Middle frontal gyrus (tissue), 1 donor: Measurements from ENCODE around the gene ATG4B.
"Not testable (repeated sequence)": the region's sequence is repeated elsewhere in the genome, so short reads cannot be mapped to it uniquely, and the experiment has no call there.

Experiments used
- DNase-seq: peaks from one replicate; pipeline ENCODE4 v3.0.0-alpha.2; 2015; ENCODE audit warnings: low spot score; ENCODE audit errors: extremely low spot score

The ATG4B gene

GRCh38 chr2:241637018-241637794 is at the start of gene ATG4B, which contains the start of gene THAP4:
ATG4B (plus strand) TSS chr2:241637693; CDS start chr2:241637715, 22 bp downstream.
THAP4 (minus strand) TSS chr2:241637158; CDS start chr2:241637017, 141 bp downstream.
- peak; percentile 77 for DNase-seq

GRCh38 chr2:241589863-241590262 is 47.6 kb upstream of the ATG4B start:
- DNase-seq: not testable (repeated sequence)

GRCh38 chr2:241590496-241591455 is 46.7 kb upstream of the ATG4B start:
- not testable (repeated sequence) for DNase-seq

DNA sequence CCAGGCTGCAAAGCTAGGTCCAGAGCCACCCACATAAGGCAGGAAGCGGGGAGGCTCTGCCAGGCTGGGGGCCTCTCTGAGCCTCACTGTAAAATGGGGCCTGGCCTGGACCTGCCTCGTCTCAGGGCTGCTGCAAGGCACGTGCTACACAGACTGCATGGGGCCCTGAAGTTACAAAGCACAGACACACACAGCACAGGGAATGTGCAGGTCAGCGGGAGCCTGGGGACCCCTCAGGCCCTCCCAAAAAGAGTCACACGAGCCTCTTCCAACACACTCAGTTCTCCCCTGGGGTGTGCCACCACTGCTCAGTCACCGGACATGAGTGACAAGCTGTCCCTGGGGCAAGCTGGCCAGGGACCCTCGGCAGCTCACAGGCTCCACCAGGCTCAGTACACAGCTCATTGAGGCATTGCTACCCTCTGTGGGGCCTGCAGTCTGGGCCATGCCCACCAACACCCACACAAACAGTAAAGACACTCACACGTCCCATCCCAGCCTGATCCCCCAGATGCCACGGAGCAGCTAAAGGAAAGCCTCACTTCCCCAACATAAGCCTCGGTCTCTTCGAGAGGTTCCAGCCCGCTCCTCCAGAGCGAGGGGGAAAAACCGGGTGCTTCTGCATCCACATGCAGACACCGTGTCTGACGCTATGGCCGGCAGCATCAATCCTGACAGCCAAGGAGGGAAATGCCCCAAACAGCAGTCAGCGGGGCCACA is 45.2 kb upstream of the ATG4B start:
- DNase-seq: no peak

- no peak for DNase-seq
Measured at GRCh38 chr2:241593271-241593670, 44.2 kb upstream of the ATG4B start.

DNA sequence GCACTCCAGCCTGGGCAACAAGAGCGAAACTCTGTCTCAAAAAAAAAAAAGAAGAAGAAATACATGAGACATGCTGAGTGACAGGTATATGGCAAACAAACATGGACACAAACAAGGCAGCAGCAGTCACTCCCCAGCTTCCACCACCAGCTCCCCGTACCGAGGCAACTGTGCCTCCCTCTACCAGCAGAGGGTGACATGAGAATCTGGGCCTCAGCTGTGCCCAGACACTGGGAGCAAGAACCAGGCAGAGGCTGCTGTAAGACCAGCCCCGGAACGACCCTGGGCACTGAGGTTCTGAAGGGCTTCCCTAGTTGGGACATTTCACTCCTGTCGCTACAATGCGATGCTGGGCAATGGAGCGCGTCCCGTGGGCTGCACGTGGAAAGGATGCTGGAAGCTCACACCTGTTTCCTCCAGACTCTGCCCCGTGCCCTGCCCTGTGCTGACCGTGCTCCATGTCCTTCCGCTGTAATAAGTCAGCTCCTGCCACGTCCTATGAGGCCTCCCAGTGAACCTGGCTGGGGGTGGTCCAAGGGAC is 41.8 kb upstream of the ATG4B start:
- no peak for DNase-seq

GRCh38 chr2:241597561-241597960 is 39.9 kb upstream of the ATG4B start:
- DNase-seq: no peak

DNA sequence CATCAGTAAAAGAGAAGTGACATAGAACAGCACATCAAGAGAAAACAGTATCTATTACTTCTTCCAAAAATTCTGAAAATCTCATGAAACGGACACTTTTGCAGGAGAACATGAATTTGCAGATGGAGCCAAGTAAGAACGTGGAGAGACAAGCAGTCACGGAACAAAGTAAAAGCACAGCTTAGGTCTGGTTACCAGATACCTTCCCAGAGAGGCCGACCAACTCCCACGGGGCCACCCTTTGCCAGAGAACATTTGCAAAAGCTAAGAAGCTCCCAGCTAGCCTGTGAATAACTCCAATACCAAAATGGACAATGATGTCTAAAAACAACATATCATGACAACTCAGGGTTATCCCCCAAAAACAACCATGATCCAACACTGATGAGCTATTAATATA is 39.4 kb upstream of the ATG4B start:
- DNase-seq: no peak

DNA sequence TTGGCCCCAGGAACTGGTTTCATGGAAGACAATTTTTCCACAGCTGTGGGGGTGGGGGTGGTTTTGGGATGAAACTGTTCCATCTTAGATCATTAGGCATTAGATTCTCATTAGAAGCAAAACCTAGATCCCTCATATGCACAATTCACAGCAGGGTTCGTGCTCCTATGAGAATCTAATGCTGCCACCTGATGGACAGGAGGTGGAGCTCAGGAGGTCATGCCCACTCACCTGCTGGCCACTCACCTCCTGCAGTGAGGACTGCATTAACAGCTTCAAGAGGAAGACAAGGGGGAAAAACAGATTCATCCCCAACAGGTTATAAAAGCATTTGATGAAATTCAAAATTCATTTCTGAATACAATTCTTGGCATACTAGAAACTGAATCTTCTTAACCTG is 39.0 kb upstream of the ATG4B start:
- no peak for DNase-seq

GRCh38 chr2:241599615-241600014 is 37.9 kb upstream of the ATG4B start:
- no peak for DNase-seq

DNA sequence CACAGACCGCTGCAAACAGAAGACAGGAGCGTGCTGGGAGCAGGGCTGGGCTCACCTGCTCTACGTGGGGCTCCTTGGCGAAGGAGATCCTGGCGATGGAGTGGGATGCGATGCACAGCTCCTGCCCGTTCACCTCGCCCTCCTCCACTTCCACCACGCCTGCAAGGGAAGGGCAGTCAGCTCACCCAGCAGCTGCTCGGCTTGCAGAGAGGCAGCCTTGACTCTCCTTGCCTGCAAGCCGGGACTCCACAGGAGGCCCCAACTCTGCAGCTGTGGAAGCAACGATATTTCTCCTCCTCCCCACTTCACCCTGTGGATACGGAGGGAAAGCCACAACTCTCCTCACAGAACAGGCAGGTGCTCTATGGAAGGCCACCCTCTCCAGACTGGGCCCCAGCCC is 35.7 kb upstream of the ATG4B start:
- no peak for DNase-seq

GRCh38 chr2:241602720-241603119 is 34.8 kb upstream of the ATG4B start:
- no peak for DNase-seq

DNA sequence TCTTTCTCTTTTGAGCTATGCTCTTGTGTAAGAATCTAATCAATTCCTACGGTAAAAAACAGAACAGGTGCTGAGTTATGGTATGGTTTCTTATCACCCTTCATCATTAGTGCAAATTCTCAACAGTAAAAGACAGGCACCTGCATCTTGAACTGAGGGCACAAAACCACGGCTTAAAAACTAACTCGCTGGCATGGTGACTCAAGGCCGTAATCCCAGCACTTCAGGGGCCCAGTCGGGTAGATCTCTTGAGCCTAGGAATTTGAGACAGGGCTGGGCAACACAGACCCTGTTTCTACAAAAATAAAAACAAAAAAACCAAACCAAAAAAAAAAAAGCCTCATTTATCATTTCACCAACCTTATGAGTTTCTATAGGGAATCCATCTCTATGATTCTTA is 33.8 kb upstream of the ATG4B start:
- no peak for DNase-seq

GRCh38 chr2:241606186-241606585 is 31.3 kb upstream of the ATG4B start:
- no peak for DNase-seq

GRCh38 chr2:241607162-241607885 is 30.2 kb upstream of the ATG4B start:
- no peak for DNase-seq

DNA sequence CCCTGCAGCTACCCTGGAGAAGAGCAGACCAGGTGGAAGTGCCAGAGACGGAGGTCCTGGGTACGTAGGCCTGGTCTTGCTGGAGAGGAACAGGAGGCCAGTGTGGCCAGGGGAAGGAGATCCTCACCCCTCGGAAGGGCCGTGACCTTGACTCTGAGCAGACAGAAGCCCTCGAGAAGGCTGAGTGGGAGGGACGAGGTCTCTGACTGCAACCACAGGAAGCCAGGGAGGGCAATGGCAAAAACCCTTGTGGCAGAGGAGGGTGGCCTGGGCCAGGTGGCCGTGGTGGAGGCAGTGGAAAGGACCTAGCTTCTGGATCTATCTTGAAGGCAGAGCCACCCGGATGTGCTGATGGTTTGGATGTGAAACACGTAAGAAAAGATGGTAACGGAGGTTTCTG is 28.6 kb upstream of the ATG4B start:
- no peak for DNase-seq

- peak; percentile 29 for DNase-seq
Measured at GRCh38 chr2:241609859-241610793, 27.4 kb upstream of the ATG4B start.

- DNase-seq: no peak
Measured at GRCh38 chr2:241611062-241611461, 26.4 kb upstream of the ATG4B start.
